Esophagus muscularis mucosa (tissue), 4 donors: ENCODE results near the gene MORC3. TPM values are rescaled to one million over a fixed set of nuclear protein-coding genes. Genes with fewer than 3 reads are reported as not detected.

Experiments
- DNase-seq: peaks from one replicate; pipeline ENCODE4 v3.0.0-alpha.2; 2017; ENCODE audit errors: extremely low spot score
- H3K27ac ChIP-seq, 4 donors: fragments of 200-600 bp; sonication (generic); replicated peaks in 1 of 4; 1 replicate in 3 of 4; 2 replicates in 1 of 4; pipeline ENCODE4 v1.5.1; 2016 to 2019; ENCODE audit warnings: mild to moderate bottlenecking in 1 of 4
- H3K27me3 ChIP-seq, 4 donors: fragments of 200-600 bp; sonication (generic); one replicate each; pipeline versions ENCODE4 v1.5.1 to v1.6.0; 2016 to 2019
- H3K36me3 ChIP-seq, 4 donors: fragments of 200-600 bp; sonication (generic); one replicate each; pipeline ENCODE4 v1.5.1; 2016 to 2019
- H3K4me1 ChIP-seq, 4 donors: fragments of 200-600 bp; sonication (generic); one replicate each; pipeline ENCODE4 v1.5.1; 2016 to 2019
- H3K4me3 ChIP-seq, 4 donors: fragments of 200-600 bp; sonication (generic); 1 replicate in 2 of 4; 2 replicates in 2 of 4; pipeline ENCODE4 v1.5.1; 2016 to 2019; ENCODE audit warnings: mild to moderate bottlenecking in 4 of 4, moderate library complexity in 1 of 4
- H3K9me3 ChIP-seq, 4 donors: fragments of 200-600 bp; sonication (generic); 1 replicate in 3 of 4; 2 replicates in 1 of 4; pipeline ENCODE4 v1.5.1; 2016 to 2019
- EP300 ChIP-seq: sonication (generic); formaldehyde crosslinking; IDR thresholded peaks from one replicate; pipeline ENCODE4 v1.6.1; 2017; ENCODE audit warnings: antibody characterized with exemption
- POLR2A ChIP-seq: fragments of 450-650 bp; IDR thresholded peaks from one replicate; pipeline ENCODE4 v1.6.1; 2017; ENCODE audit warnings: antibody characterized with exemption, moderate library complexity, mild to moderate bottlenecking, low read depth
- POLR2AphosphoS5 ChIP-seq, 2 donors: sonication (generic); formaldehyde crosslinking; IDR thresholded peaks; one replicate each; pipeline ENCODE4 v1.6.1; 2017; ENCODE audit warnings: antibody characterized with exemption in 2 of 2
- WGBS: methylation state at CpG from one replicate; pipeline ENCODE4 v1.1.5; 2018; 5-methylcytosine and 5-hydroxymethylcytosine counted together
- intact Hi-C: fragments of 100-400 bp; cut with DNase I; formaldehyde crosslinking; loops from one replicate; pipeline ENCODE4 v1.15.1; 2023
- total RNA-seq, 4 donors: library from RNA; depleted of rRNA; stranded (reverse); fragments of >200 nt; gene quantifications; one replicate each; pipeline versions ENCODE4 v1.1.0 to v1.2.1, GENCODE V29; 2016
- TF ChIP-seq, protein P1 (sequence below), 3 experiments: fragments of 200-600 bp in 2 of 3; fragments of 450-650 bp in 1 of 3; sonication (generic) in 2 of 3; IDR thresholded peaks; one replicate each; pipeline ENCODE4 v1.5.1; 2017 to 2019; ENCODE audit warnings: antibody characterized with exemption in 3 of 3, mild to moderate bottlenecking in 2 of 3, moderate library complexity in 1 of 3

MORC3 gene
- total RNA-seq, 4 donors from 2014 or later: 32.0 to 41.9 (median 39.2) TPM

DNA sequence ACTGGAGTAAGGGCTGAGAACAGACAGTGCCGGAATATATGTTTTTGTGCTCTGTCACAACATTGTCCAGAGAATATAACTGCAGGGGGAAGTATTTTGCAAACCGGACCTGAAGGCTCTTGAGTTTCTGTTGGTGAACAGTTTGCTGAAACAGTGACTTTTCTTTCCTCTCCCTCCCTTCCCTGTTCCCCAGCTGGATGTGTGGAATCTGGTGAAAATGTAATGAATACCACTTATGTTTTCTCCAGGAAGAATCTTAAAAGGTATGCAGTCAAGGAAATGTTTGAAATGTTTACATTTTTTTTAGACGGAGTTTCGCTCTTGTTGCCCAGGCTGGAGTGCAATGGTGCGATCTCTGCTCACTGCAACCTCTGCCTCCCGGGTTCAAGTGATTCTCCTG lies 88.6 kb downstream of the MORC3 start:
- no peak for TF ChIP-seq POLR2AphosphoS5 (IDR thresholded peaks at IDR 0.05)
- TF ChIP-seq, protein P1, sequence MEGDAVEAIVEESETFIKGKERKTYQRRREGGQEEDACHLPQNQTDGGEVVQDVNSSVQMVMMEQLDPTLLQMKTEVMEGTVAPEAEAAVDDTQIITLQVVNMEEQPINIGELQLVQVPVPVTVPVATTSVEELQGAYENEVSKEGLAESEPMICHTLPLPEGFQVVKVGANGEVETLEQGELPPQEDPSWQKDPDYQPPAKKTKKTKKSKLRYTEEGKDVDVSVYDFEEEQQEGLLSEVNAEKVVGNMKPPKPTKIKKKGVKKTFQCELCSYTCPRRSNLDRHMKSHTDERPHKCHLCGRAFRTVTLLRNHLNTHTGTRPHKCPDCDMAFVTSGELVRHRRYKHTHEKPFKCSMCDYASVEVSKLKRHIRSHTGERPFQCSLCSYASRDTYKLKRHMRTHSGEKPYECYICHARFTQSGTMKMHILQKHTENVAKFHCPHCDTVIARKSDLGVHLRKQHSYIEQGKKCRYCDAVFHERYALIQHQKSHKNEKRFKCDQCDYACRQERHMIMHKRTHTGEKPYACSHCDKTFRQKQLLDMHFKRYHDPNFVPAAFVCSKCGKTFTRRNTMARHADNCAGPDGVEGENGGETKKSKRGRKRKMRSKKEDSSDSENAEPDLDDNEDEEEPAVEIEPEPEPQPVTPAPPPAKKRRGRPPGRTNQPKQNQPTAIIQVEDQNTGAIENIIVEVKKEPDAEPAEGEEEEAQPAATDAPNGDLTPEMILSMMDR (IDR thresholded peaks at IDR 0.05): no peak
- TF ChIP-seq EP300: no peak
- no peak for TF ChIP-seq POLR2A
- Histone ChIP-seq H3K4me1 (no peaks in the 10 kb centered on the region), H3K27me3 (no peaks in the 10 kb centered on the region), H3K36me3 (peaks cover 0 to 26% (median 15%) of the 10 kb centered on the region in 4 donors), H3K27ac (no peak overlapping the region), H3K4me3 (no peak overlapping the region), H3K9me3 (no peaks in the 10 kb centered on the region)
- intact Hi-C loops: no loop called here
- 75% methylated on average over 6 of the region's 6 CpGs for WGBS
- DNase-seq: no peak

DNA sequence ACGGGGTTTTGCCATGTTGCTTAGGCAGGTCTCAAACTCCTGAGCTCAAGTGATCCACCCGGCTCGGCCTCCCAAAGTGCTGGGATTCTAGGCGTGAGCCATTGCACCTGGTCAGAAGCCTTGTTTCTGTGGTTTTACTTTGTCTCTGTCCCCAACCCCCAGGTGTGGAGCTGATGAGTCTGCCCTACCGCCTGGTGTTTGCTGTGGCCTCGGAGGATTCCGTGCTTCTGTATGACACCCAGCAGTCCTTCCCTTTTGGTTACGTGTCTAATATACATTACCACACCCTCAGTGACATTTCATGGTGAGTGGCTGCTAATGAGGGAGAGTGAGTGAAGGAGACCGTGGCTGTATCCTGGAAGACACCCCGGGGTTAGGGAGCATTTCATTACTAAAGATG lies 91.3 kb downstream of the MORC3 start:
- H3K4me1 ChIP-seq: no peaks in the 10 kb centered on the region
- no peak overlapping the region for H3K27ac ChIP-seq
- TF ChIP-seq POLR2A: no peak
- no peak overlapping the region for H3K4me3 ChIP-seq
- peaks cover 4 to 40% (median 22%) of the 10 kb centered on the region in 4 donors for H3K36me3 ChIP-seq
- WGBS: 95% methylated on average over 10 of the region's 10 CpGs
- H3K9me3 ChIP-seq: no peaks in the 10 kb centered on the region
- no peaks in the 10 kb centered on the region for H3K27me3 ChIP-seq
- intact Hi-C loops: no loop called here
- no peak for DNase-seq

DNA sequence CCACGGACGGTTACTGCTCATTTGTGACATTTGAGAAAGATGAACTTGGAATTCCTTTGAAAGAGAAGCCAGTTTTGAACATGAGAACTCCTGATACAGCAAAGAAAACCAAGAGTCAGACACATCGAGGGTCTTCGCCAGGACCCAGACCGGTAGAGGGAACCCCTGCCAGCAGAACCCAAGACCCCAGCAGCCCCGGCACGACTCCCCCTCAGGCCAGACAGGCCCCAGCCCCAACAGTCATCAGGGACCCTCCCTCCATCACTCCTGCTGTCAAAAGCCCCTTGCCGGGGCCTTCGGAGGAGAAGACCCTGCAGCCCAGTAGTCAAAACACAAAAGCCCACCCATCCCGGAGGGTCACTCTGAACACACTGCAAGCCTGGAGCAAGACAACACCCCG lies 92.9 kb downstream of the MORC3 start:
- Histone ChIP-seq H3K27ac (no peak overlapping the region), H3K4me3 (no peak overlapping the region), H3K36me3 (peaks cover 4 to 47% (median 25%) of the 10 kb centered on the region in 4 donors), H3K9me3 (no peaks in the 10 kb centered on the region), H3K27me3 (no peaks in the 10 kb centered on the region), H3K4me1 (no peaks in the 10 kb centered on the region)
- WGBS: 85% methylated on average over 6 of the region's 11 CpGs
- TF ChIP-seq POLR2AphosphoS5 (IDR thresholded peaks at IDR 0.05) (no peak), POLR2A (no peak), EP300 (no peak)
- TF ChIP-seq, protein P1 (IDR thresholded peaks at IDR 0.05): no peak
- intact Hi-C loops: no loop called here
- DNase-seq: no peak

DNA sequence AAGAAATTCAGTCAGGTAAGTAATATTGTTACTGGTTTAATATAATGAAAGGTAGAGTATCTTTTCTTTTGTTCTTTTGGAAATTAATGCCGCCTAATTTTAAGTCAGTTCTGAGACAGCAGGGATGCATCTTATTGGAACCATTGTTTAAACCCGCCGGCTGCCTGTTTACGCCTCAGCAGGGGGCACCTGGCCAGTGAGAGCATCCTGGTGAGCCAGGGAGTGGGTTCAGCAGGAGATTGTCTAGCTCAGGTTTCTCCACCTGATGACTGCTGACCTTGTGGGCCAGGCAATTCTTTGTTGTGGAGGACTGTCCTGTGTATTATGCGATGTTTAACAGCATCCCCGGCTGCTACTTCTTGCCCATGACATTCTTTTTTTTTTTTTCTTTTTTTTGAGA lies 95.4 kb downstream of the MORC3 start:
- Histone ChIP-seq H3K4me1 (peaks cover 0 to 3% (median 0%) of the 10 kb centered on the region in 4 donors), H3K4me3 (no peak overlapping the region), H3K27ac (no peak overlapping the region), H3K27me3 (no peaks in the 10 kb centered on the region), H3K9me3 (no peaks in the 10 kb centered on the region), H3K36me3 (peaks cover 4 to 47% (median 25%) of the 10 kb centered on the region in 4 donors)
- TF ChIP-seq EP300 (no peak), POLR2AphosphoS5 (IDR thresholded peaks at IDR 0.05) (no peak), POLR2A (no peak)
- TF ChIP-seq, protein P1 (IDR thresholded peaks at IDR 0.05): no peak
- WGBS: 94% methylated on average over 6 of the region's 6 CpGs
- no peak for DNase-seq
- intact Hi-C loops: no loop called here

DNA sequence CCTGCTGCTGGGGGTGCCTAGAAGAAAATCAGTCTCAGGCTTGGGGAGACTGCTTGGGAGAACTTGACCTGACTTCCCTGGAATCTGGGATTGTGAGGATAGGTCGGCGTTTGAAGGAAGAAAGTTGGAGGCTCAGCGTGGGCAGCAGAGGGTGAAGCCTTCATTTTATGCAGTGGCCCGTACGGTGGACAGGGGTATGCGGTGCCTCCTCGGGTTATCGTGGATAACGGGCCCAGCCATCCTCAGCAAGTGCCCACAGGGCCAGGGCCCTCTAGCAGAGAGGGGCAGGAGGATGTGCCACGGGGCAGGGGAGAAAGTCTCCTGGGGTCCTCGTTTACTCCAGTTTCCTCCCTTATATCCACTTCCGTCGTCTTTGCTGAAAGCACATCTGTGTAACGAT lies 99.2 kb downstream of the MORC3 start:
- no peak for DNase-seq
- peaks cover 4 to 19% (median 10%) of the 10 kb centered on the region in 4 donors for H3K36me3 ChIP-seq
- TF ChIP-seq EP300 (no peak), POLR2AphosphoS5 (IDR thresholded peaks at IDR 0.05) (no peak), POLR2A (no peak)
- TF ChIP-seq, protein P1 (IDR thresholded peaks at IDR 0.05): no peak
- 79% methylated on average over 14 of the region's 14 CpGs for WGBS
- peaks cover 0 to 3% (median 0%) of the 10 kb centered on the region in 4 donors for H3K4me1 ChIP-seq
- no peaks in the 10 kb centered on the region for H3K27me3 ChIP-seq
- no peak overlapping the region for H3K4me3 ChIP-seq
- H3K9me3 ChIP-seq: no peaks in the 10 kb centered on the region
- intact Hi-C loops: no loop called here
- no peak overlapping the region for H3K27ac ChIP-seq
